ENCODE data around the gene USP26.

DNA sequence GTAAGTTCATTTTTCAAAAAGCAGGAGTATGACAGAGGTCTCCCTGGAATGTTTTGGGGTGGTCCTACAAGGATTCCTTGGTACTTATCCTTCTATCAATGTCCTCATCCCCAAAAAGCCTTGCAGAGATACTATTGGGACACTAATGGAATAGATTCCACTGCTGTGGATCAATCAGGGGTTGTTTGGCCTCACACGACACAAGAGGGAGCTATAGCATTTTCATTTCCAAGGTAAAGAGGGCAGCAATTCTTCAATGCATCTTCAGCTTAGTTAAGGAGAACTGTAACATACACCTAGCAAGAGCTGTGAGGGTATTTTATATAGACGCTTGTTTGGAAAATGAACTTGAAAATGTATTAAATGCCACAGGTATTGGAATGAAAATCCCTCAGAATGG is 50.9 kb downstream of the USP26 start:
- TF ChIP-seq, protein P1, sequence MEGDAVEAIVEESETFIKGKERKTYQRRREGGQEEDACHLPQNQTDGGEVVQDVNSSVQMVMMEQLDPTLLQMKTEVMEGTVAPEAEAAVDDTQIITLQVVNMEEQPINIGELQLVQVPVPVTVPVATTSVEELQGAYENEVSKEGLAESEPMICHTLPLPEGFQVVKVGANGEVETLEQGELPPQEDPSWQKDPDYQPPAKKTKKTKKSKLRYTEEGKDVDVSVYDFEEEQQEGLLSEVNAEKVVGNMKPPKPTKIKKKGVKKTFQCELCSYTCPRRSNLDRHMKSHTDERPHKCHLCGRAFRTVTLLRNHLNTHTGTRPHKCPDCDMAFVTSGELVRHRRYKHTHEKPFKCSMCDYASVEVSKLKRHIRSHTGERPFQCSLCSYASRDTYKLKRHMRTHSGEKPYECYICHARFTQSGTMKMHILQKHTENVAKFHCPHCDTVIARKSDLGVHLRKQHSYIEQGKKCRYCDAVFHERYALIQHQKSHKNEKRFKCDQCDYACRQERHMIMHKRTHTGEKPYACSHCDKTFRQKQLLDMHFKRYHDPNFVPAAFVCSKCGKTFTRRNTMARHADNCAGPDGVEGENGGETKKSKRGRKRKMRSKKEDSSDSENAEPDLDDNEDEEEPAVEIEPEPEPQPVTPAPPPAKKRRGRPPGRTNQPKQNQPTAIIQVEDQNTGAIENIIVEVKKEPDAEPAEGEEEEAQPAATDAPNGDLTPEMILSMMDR (conservative IDR thresholded peaks at IDR 0.05; ENCODE audit: low read depth, low read length), result peak; percentile 80
- no peak for TF ChIP-seq EZH2 (IDR thresholded peaks at IDR 0.05; ENCODE audit: low read length, unreplicated experiment)
